Iris pigment epithelial cell (primary cell): Measurements from ENCODE around the gene TRIM62.
"Not testable (repeated sequence)": the region's sequence is repeated elsewhere in the genome, so short reads cannot be mapped to it uniquely, and the experiment has no call there.

Source experiments
- DNase-seq: peaks from one replicate; pipeline ENCODE4 v3.0.0-alpha.2; 2011; ENCODE audit warnings: low read depth

Gene TRIM62

DNA sequence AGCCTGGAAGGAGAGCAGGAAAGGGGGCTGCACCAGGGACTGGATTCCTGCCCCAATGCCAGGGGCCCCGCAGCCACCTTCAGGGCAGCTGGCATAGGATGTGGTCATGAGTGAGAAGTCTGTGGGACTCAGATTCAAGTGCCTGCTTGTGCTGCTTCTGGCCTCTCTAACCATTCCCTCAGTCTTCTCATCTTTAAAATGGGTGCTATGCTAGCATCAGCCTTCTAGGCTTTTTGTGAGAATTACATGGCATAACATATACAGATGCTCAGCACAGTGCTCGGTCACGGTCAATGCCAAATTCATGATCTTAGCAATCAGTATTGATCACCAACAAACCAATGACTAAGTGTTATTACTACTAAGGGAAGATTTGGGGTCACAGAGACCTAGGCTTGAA is 23.5 kb downstream of the TRIM62 start:
- DNase-seq: no peak

DNA sequence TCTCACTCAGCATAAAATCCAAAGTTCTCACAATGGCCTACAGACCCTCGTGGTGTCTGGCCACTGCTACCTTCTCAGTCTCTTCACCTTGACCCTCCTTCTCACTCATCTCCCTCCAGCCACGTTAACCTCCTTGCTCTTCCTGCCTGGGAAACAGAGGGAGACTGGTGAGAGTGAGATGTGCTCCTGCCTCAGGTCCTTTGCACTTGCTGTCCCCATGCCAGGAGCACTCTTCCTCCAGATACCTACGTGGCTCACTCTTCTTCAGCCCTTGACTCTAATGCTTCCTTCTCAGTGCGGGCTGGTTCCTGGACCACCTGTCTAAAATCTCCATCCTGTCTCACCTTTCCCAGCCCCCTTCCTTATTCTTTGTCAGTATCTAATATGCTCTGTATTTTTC is 24.7 kb downstream of the TRIM62 start:
- no peak for DNase-seq

DNA sequence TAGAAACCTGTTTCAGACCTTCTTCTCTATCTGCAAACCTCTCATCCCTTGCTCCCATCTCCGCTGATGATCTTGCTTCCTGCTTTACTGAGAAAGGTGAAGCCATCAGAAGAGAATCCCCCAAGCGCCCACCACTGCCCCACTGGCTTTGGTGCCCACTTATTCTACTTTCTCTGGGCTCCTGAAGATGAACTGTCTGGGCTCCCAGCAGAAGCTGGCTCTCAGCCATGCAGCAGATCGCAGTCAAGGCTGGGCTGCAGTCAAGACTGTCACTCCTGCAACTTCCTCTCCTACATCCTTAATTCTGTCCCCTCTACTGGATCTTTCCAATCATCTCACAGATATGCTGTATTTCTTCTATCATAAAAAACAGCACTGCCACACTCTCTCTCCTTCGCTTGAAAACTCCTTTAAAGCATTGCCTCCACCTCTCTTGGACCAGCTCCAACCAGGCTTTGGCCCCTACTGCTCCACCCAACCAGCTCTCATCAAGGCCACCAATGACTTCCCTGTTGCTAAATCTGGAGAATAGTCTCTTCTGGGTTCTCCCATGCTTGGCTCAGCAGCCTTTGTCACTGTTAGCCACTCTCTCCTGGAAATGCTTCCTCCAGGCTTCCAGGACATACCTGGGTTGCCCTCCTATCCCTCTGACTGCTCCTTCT is 25.8 kb downstream of the TRIM62 start:
- no peak for DNase-seq

DNA sequence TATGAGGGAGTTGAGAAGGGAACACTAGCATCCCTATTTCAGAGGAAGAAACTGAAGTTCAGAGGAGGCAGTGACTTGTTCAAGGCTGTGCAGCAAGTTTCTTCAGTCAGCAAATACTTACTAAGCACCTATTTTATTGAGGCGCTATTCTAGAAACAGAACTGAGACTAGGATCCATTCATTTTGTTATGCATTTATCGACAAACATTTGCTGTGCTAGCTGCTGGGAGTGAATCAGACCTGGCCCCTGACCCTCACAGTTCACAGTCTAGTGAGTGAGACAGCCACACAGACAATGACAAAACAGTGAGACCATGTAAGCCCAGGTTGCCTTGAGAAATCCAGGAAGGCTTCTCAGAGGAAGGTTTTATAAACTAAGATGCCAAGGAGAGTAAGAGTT is 28.2 kb downstream of the TRIM62 start:
- no peak for DNase-seq

DNA sequence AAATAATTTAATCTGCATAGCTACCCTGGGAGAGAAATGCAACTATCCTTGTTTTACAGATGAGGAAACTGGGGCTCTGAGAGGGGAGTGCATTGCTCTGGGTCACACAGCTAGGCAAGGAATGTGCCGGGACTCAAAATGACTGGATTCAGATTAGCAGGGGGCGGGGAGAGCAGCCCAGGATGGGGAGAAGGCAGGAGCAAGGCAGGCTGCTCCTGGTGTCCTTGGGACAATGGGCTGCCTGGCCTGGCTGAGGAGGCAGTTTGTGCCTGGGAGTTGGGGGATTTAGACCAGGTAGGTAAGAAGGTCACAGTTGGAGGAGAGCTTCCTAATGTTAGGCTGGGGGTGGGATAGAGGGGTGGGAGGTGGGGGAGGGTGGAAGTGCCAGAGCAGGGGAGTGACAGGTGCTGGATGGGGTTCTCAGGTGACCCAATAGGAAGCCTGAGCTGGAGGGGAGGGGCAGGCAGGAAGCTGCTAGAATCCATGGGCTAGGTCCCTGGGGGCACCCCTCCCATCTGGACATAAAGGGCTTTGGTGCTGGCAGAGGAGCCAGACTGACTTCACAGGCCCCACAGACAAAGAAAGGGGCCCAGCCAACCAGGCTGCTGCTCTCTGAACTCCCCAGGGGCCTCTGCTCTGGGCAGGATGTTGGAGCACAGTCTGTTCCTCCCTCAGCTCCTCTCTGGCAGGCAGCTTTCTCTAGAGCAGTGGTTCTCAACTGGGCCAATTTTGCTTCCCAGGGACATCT is 29.0 kb downstream of the TRIM62 start:
- no peak for DNase-seq

DNA sequence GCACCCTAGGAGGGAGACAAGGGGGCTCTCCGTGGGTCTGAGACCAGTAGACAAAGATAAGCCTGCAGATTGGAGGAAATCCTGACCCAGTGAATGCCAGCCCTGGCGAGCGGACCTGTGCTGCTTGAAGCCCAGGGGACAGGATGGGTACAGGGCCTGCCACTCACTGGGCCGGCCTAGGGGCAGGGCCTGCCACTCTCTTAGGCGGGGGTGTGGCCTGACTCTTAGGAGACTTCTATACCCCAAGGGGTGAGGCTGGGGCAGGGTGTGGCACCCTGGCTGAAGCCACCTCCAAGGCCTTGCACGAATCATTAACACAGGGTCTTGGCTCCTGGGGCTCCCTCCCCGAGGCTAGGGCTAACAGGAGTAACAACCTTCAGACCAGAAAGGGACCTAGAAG is 30.7 kb downstream of the TRIM62 start:
- no peak for DNase-seq

DNA sequence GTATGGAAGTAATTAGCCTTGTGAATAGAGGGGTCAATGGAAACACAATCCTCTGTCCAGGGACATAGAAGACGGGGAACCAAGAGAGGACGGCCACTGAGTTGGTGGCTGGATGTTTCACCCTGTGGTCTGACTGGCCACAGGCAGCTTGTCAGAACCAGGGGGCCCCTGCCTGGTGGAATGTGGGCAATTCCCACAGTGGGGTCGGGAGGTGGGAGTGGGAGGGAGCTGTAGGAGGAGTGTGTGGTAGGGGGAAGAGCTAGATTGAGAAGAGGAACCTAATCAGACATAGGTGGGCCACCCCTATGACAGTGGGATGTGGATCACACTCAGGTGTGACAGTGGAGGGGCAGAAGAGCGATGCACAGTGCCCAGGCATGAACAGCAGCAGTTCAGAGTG is 31.3 kb downstream of the TRIM62 start:
- no peak for DNase-seq

DNA sequence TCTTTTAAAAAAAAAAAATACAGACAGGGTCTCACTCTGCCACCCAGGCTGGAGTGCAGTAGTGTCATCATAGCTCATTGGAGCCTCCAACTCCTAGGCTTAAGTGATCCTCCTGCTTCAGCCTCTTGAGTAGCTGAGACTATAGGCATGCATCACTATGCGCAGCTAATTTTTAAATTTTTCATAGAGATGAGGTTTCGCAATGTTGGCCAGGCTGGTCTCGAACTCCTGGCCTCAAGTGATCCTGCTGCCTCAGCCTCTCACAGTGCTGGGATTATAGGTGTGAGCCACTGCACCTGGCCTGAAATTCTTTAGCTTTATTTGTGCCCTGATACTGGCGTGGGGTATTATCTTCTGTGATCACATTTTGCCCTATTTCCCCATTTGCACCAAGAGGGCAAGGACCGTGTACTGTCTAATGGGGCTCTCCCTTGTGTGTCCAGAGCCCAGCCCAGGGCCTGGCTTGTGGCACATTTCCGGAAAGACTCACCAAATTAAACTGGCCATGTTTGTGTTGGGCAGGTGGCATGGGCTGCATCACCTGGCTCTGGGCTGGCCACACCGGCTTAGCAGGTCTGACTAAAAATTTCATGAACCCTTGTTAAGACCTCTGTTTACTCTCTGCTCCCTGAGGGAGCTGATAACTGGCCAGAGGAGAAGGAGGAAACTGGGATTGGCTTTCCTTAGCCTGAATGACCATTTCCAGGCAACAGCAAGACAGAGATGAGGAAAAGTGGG is 32.2 kb downstream of the TRIM62 start:
- DNase-seq: no peak

DNA sequence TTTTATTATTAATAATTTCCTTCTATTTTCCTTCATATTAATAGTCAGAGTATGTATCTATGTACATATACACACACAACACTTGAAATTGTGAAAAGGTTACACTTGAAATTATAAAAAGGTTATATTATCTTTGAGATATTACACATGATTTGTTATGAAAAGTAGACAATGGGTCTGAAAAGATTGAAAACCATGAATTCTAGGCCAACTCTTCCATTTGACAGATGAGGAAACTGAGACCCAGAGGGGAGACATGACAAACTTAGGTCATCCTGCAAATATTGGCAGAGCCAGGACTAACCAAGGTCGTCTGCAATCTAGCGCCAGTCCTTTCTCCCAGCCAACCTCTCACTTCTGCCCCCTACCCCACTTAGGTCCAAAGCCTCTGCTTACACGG is 33.2 kb downstream of the TRIM62 start:
- DNase-seq: no peak

DNA sequence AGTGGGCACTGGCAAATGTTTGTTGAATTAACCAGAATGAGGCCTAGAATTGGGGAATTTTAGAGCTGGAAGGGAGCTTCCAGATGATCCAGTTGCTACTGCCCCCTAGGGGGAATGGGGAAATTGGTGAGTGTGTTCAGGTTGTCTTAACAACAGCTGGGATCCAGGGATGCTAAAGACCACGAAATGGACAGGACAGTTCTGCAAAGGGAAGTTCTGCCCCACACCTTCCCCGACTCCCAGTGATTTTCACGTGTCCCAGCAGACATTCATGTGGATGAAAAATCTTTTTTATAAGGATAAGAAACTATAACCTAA is 33.9 kb downstream of the TRIM62 start:
- peak; percentile 54 for DNase-seq

DNA sequence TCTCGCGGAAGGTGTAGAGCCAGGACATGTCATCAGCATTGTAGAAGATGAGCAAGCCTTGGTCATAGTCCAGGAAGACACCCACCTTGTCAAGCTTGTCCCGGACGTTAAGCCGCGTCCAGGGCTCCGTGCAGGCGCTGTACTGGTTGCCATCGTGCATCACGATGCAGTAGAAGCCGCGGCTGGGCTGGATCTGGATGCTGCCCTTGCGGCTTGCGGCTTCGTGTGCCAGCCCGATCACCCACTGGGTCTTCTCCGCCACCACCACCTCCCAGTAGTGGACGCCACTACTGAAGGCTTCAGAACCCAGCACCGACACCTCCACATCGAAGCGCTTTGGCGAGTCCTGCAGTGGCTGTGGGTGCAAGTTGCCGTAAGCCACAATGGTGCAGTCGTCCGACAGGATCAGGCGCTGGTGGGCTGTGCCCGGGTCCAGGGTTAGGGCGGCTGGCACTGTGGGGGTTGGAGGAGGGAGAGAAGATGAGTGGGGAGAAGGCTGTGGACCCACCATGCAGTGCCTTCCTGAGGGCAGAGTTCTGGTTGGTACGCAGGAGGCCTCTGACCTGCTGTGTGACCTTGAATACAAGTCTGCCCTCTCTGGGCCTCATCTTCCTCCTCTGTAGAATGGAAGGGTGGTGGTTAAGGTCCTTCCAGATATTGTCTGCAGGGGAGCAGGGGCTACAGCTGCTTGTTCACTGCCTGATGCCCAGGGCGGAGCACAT is 34.4 kb downstream of the TRIM62 start:
- no peak for DNase-seq

DNA sequence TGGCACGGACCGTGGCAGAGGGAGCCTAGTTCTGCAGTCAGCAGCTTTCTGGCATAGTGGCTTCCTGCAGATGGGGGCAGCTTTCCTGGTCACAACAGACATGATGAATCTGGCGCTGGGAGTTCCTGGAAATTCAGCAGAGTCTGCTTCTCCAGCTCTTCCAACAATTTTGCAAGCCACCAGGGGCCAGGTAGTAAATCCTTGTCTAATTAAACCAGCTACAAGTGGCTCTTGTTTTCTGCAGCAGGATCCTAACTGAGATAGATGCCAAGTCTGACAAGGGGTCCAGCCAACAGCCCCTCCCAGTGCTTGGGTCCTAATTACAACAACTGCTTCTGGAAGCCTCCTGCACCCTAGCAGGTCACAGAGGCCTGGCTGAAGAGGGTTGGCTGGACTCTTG is 35.8 kb downstream of the TRIM62 start:
- no peak for DNase-seq

DNA sequence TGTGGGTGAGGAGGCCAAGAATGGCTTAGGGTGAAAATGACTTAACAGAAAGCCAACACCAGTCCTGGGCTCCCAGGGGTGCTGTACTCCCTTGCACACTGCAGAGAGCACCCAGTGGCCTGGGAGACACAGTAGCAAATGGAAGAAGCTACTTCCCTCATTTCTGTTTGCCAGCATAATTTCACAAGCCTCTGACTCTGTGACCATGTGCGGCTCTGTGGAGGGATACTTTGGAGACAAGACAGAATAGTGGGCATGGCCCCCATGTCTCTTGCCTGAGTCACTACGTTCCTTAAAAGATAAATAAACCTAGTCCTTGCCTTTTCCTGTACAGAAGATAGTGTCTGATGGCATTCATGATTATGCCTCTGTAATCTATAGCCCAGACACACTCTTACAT is 38.1 kb downstream of the TRIM62 start:
- DNase-seq: peak; percentile 93

DNA sequence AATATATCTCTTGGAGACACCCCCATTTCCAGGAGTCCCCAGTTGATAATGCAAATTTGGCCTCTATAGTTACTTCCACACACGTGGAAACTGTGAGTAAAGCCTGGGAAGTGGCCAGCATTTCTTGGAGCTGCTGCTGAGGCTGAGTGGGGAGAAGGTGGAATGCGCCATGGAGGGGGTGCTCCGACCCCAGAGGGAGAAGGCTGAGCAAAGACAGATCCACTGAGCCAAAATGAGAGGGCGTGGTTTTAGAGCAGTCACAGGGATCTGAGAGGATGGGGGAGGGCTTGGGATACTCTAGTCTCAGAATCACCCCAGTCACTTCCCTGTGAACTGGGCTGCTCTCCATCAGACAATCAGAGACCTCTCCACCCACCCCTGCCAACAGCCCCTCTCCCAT is 38.7 kb downstream of the TRIM62 start:
- DNase-seq: peak; percentile 46

DNA sequence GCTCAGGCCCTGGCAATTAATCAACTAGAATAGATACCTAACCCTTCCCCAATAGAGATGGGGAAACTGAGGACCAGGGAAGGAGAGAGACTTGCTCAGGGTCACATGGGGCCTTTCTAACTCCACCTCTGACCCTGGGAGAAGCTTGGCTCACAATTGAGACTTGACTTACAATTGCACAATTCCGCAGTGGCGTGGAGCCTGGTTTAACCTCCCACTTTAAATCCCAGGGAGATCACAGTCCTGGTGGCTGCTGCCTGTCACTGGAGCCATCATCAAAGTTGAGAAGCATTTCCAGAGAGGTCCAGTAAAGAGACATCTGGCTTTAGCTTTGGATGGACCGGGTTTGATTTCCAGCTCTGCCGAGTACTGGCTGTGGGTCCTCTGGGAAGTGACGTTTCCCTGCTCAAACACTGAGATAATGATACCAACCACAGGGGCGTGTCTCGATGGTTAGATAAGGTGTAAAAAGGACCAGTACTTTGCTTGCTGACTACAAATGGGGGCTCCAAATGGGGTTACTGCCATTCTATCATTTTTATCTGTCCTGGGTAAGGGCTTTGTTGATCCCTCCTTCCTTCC is 39.3 kb downstream of the TRIM62 start:
- DNase-seq: no peak

DNA sequence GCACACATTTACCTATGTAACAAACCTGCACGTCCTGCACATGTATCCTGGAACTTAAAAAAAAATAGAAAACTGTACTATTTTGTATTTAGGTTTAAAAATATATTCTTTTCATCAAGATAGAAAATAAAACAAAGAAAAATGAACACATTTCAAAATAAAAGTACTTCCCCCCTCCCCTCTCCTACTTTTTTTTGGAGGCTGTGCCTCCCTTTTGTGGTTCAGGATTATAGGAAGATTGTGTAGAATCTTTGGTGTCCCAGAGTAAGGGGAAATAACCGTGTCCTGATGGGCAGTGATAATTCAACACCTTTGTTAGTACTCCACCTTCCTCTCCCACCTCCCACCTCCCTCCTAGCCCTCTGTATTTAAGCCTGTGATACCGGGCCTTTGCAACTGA is 40.1 kb downstream of the TRIM62 start:
- DNase-seq: no peak

DNA sequence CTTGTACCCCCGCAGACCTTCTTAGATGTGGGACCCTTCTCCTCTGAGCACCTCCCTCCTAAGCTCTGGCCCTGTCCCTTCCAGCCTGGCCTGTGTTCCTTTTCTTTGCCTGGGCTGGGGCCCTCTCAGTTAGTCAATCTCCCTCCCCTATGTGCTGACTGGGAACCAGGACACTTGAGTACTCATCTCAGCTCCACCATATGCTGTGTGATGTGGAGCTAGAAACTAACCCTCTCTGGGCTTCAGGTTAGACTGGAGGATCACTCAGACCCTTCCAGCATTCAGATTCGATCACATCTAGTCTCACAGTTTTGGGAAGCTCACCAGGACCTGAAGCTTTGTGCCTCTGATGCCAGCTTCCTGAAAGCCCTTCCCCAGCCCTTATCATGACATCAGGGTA is 40.6 kb downstream of the TRIM62 start:
- DNase-seq: no peak

DNA sequence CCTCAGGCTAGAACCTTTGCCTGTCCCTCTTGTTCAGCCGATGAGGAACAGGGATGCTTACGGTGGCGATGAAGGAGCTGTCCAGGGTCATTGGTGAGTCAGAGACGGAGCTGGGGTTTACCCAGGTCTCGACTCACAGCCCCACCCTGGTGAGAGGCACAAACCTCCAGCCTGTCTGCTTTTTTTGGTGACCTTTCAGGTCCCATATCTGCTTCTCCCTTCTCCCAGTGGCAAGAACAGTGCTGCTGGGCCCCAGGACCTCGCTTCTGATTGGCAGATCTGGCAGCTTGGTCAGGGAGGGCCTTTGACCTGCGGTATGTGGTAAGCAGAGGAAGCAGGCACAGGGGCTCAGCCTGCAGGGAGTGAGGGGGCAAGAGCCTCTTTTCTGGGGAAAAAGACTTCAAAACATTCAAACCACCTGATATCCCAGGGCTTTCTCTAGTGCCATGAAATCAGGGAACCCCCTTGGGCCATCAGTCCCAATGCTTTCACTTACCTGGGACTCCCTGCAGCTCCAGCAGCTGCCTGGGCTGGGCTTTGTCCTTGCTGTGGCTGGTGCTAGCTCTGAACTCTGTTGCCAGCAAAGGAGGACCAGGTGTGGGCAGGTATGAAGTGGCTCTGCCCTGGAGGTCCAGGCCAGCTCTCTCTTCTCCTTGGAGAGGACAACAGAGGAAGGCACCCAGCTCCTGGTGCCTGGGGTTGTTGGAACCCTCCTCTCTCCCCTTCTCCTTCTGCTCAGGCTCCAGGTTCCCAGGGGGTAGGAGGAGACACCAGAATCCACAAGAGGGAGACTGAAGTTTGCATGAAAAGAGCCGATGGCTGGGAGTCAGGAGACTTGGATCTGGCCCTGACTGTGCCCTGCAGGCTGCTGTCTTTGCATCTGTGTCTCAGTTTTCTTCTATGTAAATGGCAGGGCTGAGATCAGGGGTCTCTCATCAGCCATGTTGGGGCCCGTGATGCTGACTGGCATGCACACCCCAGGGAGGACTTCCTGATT is 41.4 kb downstream of the TRIM62 start:
- peak; percentile 73 for DNase-seq

DNA sequence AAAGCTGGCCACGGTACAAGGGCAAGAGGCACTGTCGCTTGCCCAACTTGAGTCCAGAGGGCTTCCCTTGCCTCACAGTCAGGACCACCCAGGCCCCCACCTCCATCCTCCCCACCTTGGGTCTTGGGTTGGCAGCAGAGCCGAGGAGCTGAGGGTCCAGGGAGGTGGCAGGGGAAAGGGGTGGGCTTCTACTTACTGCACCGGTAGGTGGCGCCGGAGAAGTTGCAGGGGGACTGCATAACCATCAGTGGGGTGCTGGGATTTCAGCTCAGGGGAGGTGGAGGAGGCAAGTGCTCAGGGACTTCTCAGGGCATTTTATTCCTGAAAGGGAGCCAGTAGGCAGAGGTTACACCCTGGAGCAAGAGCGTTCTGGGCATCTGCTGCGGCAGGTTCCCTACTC is 44.0 kb downstream of the TRIM62 start:
- DNase-seq: peak; percentile 31

DNA sequence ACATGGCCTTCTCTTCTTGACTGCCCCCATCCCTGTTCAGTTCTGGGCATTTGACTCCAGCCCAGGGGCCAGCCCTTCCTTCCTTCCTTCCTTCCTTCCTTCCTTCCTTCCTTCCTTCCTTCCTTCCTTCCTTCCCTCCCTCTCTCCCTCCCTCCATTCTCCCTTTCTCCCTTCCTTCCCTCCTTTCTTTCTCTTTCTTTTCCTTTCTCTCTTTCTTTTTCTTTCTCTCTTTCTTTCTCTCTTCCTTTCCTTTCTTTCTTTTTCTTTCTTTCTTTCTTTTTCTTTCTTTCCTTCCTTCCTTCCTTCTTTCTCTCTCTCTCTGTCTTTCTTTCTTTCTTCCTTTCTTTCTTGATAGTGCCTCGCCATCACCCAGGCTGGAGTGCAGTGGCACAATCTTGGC is 45.8 kb downstream of the TRIM62 start:
- DNase-seq: not testable (repeated sequence)

DNA sequence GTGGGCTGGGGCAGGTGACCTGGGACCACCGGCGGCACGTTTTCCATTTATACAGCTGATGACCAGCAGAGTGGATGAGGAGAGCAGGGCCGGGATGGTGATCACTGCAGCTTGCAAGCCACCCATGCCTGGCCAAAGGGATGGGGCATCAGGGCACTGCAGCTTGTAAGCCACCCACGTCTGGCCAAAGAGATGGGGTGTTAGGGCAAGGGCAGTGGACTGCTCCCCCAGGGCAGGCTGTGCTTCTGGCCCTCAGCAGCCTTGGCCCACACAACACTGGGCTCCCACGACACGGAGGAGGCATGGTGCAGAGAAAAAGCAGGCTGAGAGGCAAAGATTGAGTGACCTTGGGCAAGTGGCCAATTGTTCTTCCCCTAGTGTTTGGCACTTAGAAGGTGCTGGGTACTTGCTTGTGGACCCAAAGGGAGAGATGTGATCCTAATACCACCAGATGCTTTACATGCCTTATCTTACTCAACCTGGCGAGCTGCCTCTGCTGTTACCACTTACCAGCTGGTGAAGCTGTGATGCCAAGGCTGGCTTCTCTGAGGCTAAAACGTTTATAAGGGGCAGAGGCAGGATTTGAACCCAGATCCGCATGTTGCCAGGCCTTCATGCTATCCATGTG is 48.3 kb downstream of the TRIM62 start:
- no peak for DNase-seq
